Mesenchymal stem cell (in vitro differentiated cells and primary cell): ENCODE measurements around the gene ALDOA.

Experiments used
- DNase-seq: peaks from one replicate; pipeline ENCODE4 v3.0.0-alpha.2; 2013
- H2AFZ ChIP-seq: one replicate; pipeline ENCODE4 v1.6.1; 2013; ENCODE audit warnings: low read depth, mild to moderate bottlenecking, control low read depth, inconsistent platforms, low read length, moderate library complexity
- H2AK5ac ChIP-seq: 2 replicates; pipeline ENCODE4 v1.6.1; 2013; ENCODE audit warnings: low read length, moderate library complexity, mild to moderate bottlenecking, inconsistent platforms; ENCODE audit not compliant: severe bottlenecking
- H2BK120ac ChIP-seq: one replicate; pipeline ENCODE4 v1.6.1; 2013; ENCODE audit warnings: low read depth, mild to moderate bottlenecking, inconsistent platforms, low read length, moderate library complexity
- H2BK12ac ChIP-seq, 2 experiments: one replicate each; pipeline ENCODE4 v1.6.1; 2013; ENCODE audit warnings: inconsistent platforms in 2 of 2, low read length in 2 of 2, mild to moderate bottlenecking in 2 of 2, moderate library complexity in 2 of 2, control low read depth in 1 of 2
- H2BK15ac ChIP-seq: one replicate; pipeline ENCODE4 v1.6.1; 2013; ENCODE audit warnings: mild to moderate bottlenecking, low read depth, inconsistent platforms; ENCODE audit not compliant: poor library complexity, severe bottlenecking
- H2BK5ac ChIP-seq: 2 replicates; pipeline ENCODE4 v1.6.1; 2013; ENCODE audit warnings: low read depth, mild to moderate bottlenecking, low read length, control low read depth, inconsistent platforms; ENCODE audit not compliant: poor library complexity, severe bottlenecking
- H3K14ac ChIP-seq, 2 experiments: one replicate each; pipeline ENCODE4 v1.6.1; 2013; ENCODE audit warnings: inconsistent platforms in 2 of 2, low read length in 2 of 2, control low read depth in 1 of 2, mild to moderate bottlenecking in 1 of 2, moderate library complexity in 1 of 2
- H3K18ac ChIP-seq, 2 experiments: one replicate each; pipeline ENCODE4 v1.6.1; 2013; ENCODE audit warnings: inconsistent platforms in 2 of 2, low read length in 2 of 2, control low read depth in 1 of 2, low read depth in 1 of 2, mild to moderate bottlenecking in 1 of 2
- H3K23ac ChIP-seq, 2 experiments: one replicate each; pipeline ENCODE4 v1.6.1; 2013; ENCODE audit warnings: inconsistent platforms in 2 of 2, low read length in 2 of 2, mild to moderate bottlenecking in 2 of 2, moderate library complexity in 2 of 2, control low read depth in 1 of 2
- H3K27ac ChIP-seq: 2 replicates; pipeline ENCODE4 v1.5.1; 2013; ENCODE audit warnings: mild to moderate bottlenecking, moderate library complexity, low read length, control low read depth, inconsistent platforms; ENCODE audit not compliant: poor library complexity, severe bottlenecking
- H3K27me3 ChIP-seq, 2 experiments: 2 replicates each; pipeline versions ENCODE4 v1.6.1 to v1.7.0; 2013; ENCODE audit warnings: low read length in 2 of 2, mild to moderate bottlenecking in 2 of 2, moderate library complexity in 2 of 2, control low read depth in 1 of 2, inconsistent platforms in 1 of 2; ENCODE audit not compliant: control insufficient read depth in 1 of 2, insufficient read depth in 1 of 2
- H3K36me3 ChIP-seq, 2 experiments: 2 replicates each; pipeline versions ENCODE4 v1.6.1 to v1.7.0; 2013; ENCODE audit warnings: low read length in 2 of 2, control low read depth in 1 of 2, inconsistent platforms in 1 of 2, low read depth in 1 of 2, mild to moderate bottlenecking in 1 of 2; ENCODE audit not compliant: insufficient read depth in 2 of 2, control insufficient read depth in 1 of 2
- H3K4ac ChIP-seq, 2 experiments: one replicate each; pipeline ENCODE4 v1.6.1; 2013; ENCODE audit warnings: inconsistent platforms in 2 of 2, low read length in 2 of 2, mild to moderate bottlenecking in 2 of 2, moderate library complexity in 2 of 2, control low read depth in 1 of 2, low read depth in 1 of 2
- H3K4me1 ChIP-seq: 2 replicates; pipeline ENCODE4 v1.6.1; 2013; ENCODE audit warnings: low read depth, low read length, control low read depth; ENCODE audit not compliant: control insufficient read depth, insufficient read depth
- H3K4me2 ChIP-seq: 2 replicates; pipeline ENCODE4 v1.6.1; 2013; ENCODE audit warnings: low read length, mild to moderate bottlenecking, inconsistent platforms; ENCODE audit not compliant: poor library complexity, severe bottlenecking
- H3K4me3 ChIP-seq, 2 experiments: 2 replicates each; pipeline versions ENCODE4 v1.5.1 to v1.7.0; 2013; ENCODE audit warnings: low read length in 2 of 2, mild to moderate bottlenecking in 2 of 2, control low read depth in 1 of 2, low read depth in 1 of 2; ENCODE audit not compliant: insufficient read depth in 1 of 2
- H3K79me1 ChIP-seq: replicated peaks from 2 replicates; pipeline ENCODE4 v1.6.1; 2013; ENCODE audit warnings: mild to moderate bottlenecking, control low read depth, low read length, inconsistent platforms; ENCODE audit not compliant: poor library complexity, severe bottlenecking
- H3K9ac ChIP-seq: 2 replicates; pipeline ENCODE4 v1.7.0; 2013; ENCODE audit warnings: mild to moderate bottlenecking, low read length, moderate library complexity
- H3K9me3 ChIP-seq: 2 replicates; pipeline ENCODE4 v1.7.0; 2013; ENCODE audit warnings: mild to moderate bottlenecking, low read length; ENCODE audit not compliant: control insufficient read depth
- H4K8ac ChIP-seq: one replicate; pipeline ENCODE4 v1.6.1; 2013; ENCODE audit warnings: inconsistent platforms, mild to moderate bottlenecking, low read length, moderate library complexity
- H4K91ac ChIP-seq: one replicate; pipeline ENCODE4 v1.6.1; 2013; ENCODE audit warnings: mild to moderate bottlenecking, low read length, inconsistent platforms
- WGBS: methylation state at CpG from one replicate; pipeline ENCODE4 v1.1.7; 2013; ENCODE audit warnings: mixed read lengths; 5-methylcytosine and 5-hydroxymethylcytosine counted together

ALDOA gene

GRCh38 chr16:30028438-30029076 lies 37.0 kb upstream of the ALDOA start:
- Histone ChIP-seq H3K36me3 (no peaks in the 10 kb centered on the region), H2BK5ac (no peak overlapping the region), H3K4me2 (no peak overlapping the region), H3K4ac (no peak overlapping the region), H2BK120ac (no peak overlapping the region), H2AK5ac (no peak overlapping the region), H3K14ac (no peak overlapping the region), H2BK15ac (no peak overlapping the region), H4K8ac (no peak overlapping the region), H2BK12ac (no peak overlapping the region), H3K27ac (no peak overlapping the region), H3K23ac (no peak overlapping the region), H4K91ac (no peak overlapping the region), H3K18ac (no peak overlapping the region), H3K27me3 (peaks cover 84 to 85% of the 10 kb centered on the region in 2 experiments), H3K4me1 (peaks cover 12% of the 10 kb centered on the region), H3K9ac (no peak overlapping the region), H2AFZ (no peak overlapping the region), H3K79me1 (no peaks in the 10 kb centered on the region), H3K4me3 (no peak overlapping the region), H3K9me3 (no peaks in the 10 kb centered on the region)
- 23% methylated on average over 18 of the region's 18 CpGs for WGBS
- DNase-seq, result peak; percentile 25

- no peak overlapping the region for H2AFZ ChIP-seq
- DNase-seq, result no peak
- H3K9me3 ChIP-seq, result no peaks in the 10 kb centered on the region
- peaks cover 12% of the 10 kb centered on the region for H3K4me1 ChIP-seq
- no peak overlapping the region for H2BK15ac ChIP-seq
- no peak overlapping the region for H3K9ac ChIP-seq
- no peak overlapping the region for H4K91ac ChIP-seq
- H3K27ac ChIP-seq, result no peak overlapping the region
- H4K8ac ChIP-seq, result no peak overlapping the region
- no peak overlapping the region for H3K23ac ChIP-seq
- no peak overlapping the region for H3K4me3 ChIP-seq
- no peaks in the 10 kb centered on the region for H3K79me1 ChIP-seq
- no peak overlapping the region for H2BK12ac ChIP-seq
- 37% methylated on average over 23 of the region's 23 CpGs for WGBS
- H2AK5ac ChIP-seq, result no peak overlapping the region
- H2BK5ac ChIP-seq, result no peak overlapping the region
- H3K14ac ChIP-seq, result no peak overlapping the region
- no peaks in the 10 kb centered on the region for H3K36me3 ChIP-seq
- no peak overlapping the region for H2BK120ac ChIP-seq
- H3K18ac ChIP-seq, result no peak overlapping the region
- H3K4ac ChIP-seq, result no peak overlapping the region
- H3K27me3 ChIP-seq, result peaks cover 79 to 82% of the 10 kb centered on the region in 2 experiments
- H3K4me2 ChIP-seq, result no peak overlapping the region
Measured at GRCh38 chr16:30030011-30030685, 35.4 kb upstream of the ALDOA start.

GRCh38 chr16:30030841-30031413 lies 34.6 kb upstream of the ALDOA start, which contains the start of gene TLCD3B:
TSS of gene TLCD3B (minus strand) at chr16:30031271. CDS start at chr16:30030527, 744 bp downstream.
- Histone ChIP-seq H2BK15ac (no peak within 1 kb of the TSS), H3K27ac (no peak within 1 kb of the TSS)

GRCh38 chr16:30031477-30031918 lies 34.1 kb upstream of the ALDOA start:
- peak overlapping the region; percentile 55 for H2BK120ac ChIP-seq
- 39% methylated on average over 7 of the region's 11 CpGs for WGBS

More at GRCh38 chr16:30030841-30031413, 34.6 kb upstream of the ALDOA start, which contains the start of gene TLCD3B:
- H2AFZ ChIP-seq, result no peak within 1 kb of the TSS
- H3K9me3 ChIP-seq, result no peaks in the 10 kb centered on the region
- no peak within 1 kb of the TSS for H3K4ac ChIP-seq
- no peaks in the 10 kb centered on the region for H3K36me3 ChIP-seq
- WGBS, result 4% methylated on average over 14 of the region's 27 CpGs
- peaks cover 76 to 79% of the 10 kb centered on the region in 2 experiments for H3K27me3 ChIP-seq
- H4K8ac ChIP-seq, result no peak within 1 kb of the TSS
- H3K23ac ChIP-seq, result no peak within 1 kb of the TSS
- no peak within 1 kb of the TSS for H3K14ac ChIP-seq
- H3K4me3 ChIP-seq, result peak within 1 kb of the TSS in 1 of 2 experiments; percentile 21
- peak within 1 kb of the TSS; percentile 55 for H2BK120ac ChIP-seq
- H3K4me2 ChIP-seq, result peak within 1 kb of the TSS; percentile 60
- H4K91ac ChIP-seq, result no peak within 1 kb of the TSS
- DNase-seq, result no peak
- H3K9ac ChIP-seq, result no peak within 1 kb of the TSS
- H2AK5ac ChIP-seq, result no peak within 1 kb of the TSS
- no peak within 1 kb of the TSS for H2BK12ac ChIP-seq
- no peak within 1 kb of the TSS for H3K18ac ChIP-seq
- H2BK5ac ChIP-seq, result no peak within 1 kb of the TSS
- no peaks in the 10 kb centered on the region for H3K79me1 ChIP-seq
- H3K4me1 ChIP-seq, result peaks cover 10% of the 10 kb centered on the region

More at GRCh38 chr16:30031477-30031918, 34.1 kb upstream of the ALDOA start:
- no peak for DNase-seq
- no peak overlapping the region for H3K9ac ChIP-seq
- H3K27me3 ChIP-seq, result peaks cover 76 to 79% of the 10 kb centered on the region in 2 experiments
- H3K18ac ChIP-seq, result no peak overlapping the region
- no peak overlapping the region for H3K4me2 ChIP-seq
- H4K8ac ChIP-seq, result no peak overlapping the region
- no peaks in the 10 kb centered on the region for H3K9me3 ChIP-seq
- no peak overlapping the region for H3K4me3 ChIP-seq
- H4K91ac ChIP-seq, result no peak overlapping the region
- no peak overlapping the region for H3K14ac ChIP-seq
- H3K36me3 ChIP-seq, result no peaks in the 10 kb centered on the region
- H2BK15ac ChIP-seq, result no peak overlapping the region
- no peak overlapping the region for H2BK12ac ChIP-seq
- no peak overlapping the region for H2AK5ac ChIP-seq
- no peak overlapping the region for H2AFZ ChIP-seq
- H3K4ac ChIP-seq, result no peak overlapping the region
- no peaks in the 10 kb centered on the region for H3K79me1 ChIP-seq
- H3K4me1 ChIP-seq, result peaks cover 10% of the 10 kb centered on the region
- no peak overlapping the region for H2BK5ac ChIP-seq
- H3K23ac ChIP-seq, result no peak overlapping the region
- no peak overlapping the region for H3K27ac ChIP-seq
